ENCODE results near the gene TAAR1.
"Not testable (repeated sequence)": the region's sequence is repeated elsewhere in the genome, so short reads cannot be mapped to it uniquely, and the experiment has no call there.

The TAAR1 gene

DNA sequence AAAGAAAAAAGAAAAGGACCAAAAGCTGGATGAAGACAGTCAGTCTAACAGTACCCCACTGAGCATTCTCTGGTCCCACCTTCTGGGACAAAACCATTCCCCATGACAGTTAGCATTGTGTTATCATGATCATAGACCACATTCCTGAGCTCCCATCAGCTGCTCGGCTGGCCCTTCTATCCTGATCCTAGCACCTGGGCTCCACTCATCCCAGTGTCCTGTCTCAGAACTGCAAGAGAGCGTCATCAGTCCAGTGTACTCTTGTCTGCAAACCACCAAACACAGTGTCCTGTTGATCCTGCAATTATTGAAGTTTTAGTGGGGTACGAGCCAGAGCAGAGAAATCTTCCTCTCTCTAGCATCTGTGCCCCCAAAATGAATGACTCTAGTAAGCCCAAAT, 16.0 kb upstream of the TAAR1 start:
- no peaks in the 10 kb centered on the region for H3K4me1 Mint-ChIP-seq (ENCODE audit: low read depth)
- H3K36me3 Mint-ChIP-seq = no peaks in the 10 kb centered on the region
- H3K9me3 Mint-ChIP-seq (ENCODE audit: low read depth) = no peaks in the 10 kb centered on the region
- no peak overlapping the region for H3K27ac Mint-ChIP-seq
- no peak overlapping the region for H3K4me3 Mint-ChIP-seq
- peaks cover 8% of the 10 kb centered on the region for H3K27me3 Mint-ChIP-seq

- H3K36me3 Mint-ChIP-seq = no peaks in the 10 kb centered on the region
- no peaks in the 10 kb centered on the region for H3K9me3 Mint-ChIP-seq (ENCODE audit: low read depth)
- no peak overlapping the region for H3K4me3 Mint-ChIP-seq
- H3K27me3 Mint-ChIP-seq = peaks cover 10% of the 10 kb centered on the region
- H3K4me1 Mint-ChIP-seq (ENCODE audit: low read depth) = peaks cover 2% of the 10 kb centered on the region
- H3K27ac Mint-ChIP-seq = no peak overlapping the region
Measured at GRCh38 chr6:132673376-132674094, 14.6 kb upstream of the TAAR1 start.

DNA sequence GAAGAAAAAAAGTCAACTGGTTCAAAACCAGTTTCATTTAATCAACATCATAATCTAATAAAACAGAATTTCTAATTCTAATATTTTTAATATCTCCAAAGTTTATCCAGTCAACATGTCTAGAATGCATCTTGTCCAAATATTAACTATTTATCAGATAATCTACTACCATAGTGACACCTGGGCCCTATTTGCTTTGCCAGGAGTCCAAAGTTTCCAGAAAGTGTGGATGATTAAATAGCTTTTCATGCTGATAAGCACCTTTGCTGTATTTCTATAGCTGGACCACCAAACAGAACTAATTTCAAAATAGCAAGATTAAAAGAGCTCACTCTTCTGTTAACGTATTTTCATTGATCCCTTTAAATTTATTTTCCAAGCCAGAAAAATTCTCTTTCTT, 12.3 kb upstream of the TAAR1 start:
- Mint-ChIP-seq H3K9me3 (ENCODE audit: low read depth) (no peaks in the 10 kb centered on the region), H3K27me3 (peaks cover 2% of the 10 kb centered on the region), H3K27ac (no peak overlapping the region), H3K4me3 (no peak overlapping the region), H3K36me3 (no peaks in the 10 kb centered on the region), H3K4me1 (ENCODE audit: low read depth) (peaks cover 2% of the 10 kb centered on the region)

DNA sequence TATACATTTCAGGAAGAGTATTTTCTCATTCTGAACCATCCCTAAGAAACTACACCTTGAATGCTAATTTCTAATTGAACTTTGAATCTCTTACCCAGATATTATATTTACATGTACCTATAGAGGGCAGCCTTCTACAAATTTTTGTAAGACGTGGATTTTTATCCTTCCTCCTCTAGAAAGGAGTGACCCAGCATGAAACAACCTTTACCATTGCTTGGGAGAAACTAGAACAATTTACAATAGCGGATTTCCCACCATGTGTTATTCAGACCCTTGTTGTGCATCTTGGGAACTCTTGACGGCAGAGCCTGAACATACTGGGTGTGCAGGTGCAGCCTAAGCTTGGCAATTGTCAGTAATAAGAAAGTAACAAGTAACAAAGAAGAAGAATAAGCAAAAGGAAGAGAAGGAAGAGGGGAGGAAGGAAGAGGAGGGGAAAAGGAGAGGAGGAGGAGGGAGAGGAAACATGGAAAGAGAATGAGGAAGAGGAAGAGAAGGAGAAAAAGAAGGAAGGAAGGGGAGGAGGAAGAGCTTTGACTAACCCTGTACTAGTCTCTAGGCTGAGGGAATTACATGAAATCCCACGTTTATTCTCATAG, 10.8 kb upstream of the TAAR1 start:
- Mint-ChIP-seq H3K36me3 (no peaks in the 10 kb centered on the region), H3K9me3 (ENCODE audit: low read depth) (no peaks in the 10 kb centered on the region), H3K27ac (no peak overlapping the region), H3K27me3 (peaks cover 2% of the 10 kb centered on the region), H3K4me3 (no peak overlapping the region), H3K4me1 (ENCODE audit: low read depth) (peaks cover 2% of the 10 kb centered on the region)

GRCh38 chr6:132666118-132666517, 7.1 kb upstream of the TAAR1 start:
- no peaks in the 10 kb centered on the region for H3K9me3 Mint-ChIP-seq (ENCODE audit: low read depth)
- peaks cover 2% of the 10 kb centered on the region for H3K4me1 Mint-ChIP-seq (ENCODE audit: low read depth)
- H3K27me3 Mint-ChIP-seq = peaks cover 2% of the 10 kb centered on the region
- no peak overlapping the region for H3K4me3 Mint-ChIP-seq
- no peaks in the 10 kb centered on the region for H3K36me3 Mint-ChIP-seq
- H3K27ac Mint-ChIP-seq = no peak overlapping the region

GRCh38 chr6:132664309-132665034, 5.5 kb upstream of the TAAR1 start:
- no peaks in the 10 kb centered on the region for H3K9me3 Mint-ChIP-seq (ENCODE audit: low read depth)
- H3K27ac Mint-ChIP-seq = no peak overlapping the region
- no peak overlapping the region for H3K4me3 Mint-ChIP-seq

DNA sequence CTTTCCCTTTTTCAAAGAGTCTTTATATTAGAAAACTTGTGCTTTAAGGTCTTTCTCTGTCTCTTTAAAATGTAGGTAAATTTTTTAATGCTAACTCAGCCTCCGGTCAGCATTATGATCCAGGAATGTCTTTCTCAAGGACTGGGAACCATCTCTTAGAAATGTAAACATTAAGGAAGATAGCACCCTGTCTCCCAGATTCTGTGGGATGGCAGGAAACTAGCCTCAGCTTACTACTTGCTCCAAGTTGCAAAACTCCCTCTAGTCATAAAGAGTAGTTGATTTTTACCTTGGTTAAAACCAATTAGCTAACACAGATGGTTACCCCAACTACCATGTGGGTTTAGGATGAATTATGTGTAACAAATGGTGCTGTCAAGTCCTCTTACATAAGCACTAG, 4.7 kb upstream of the TAAR1 start:
- no peak overlapping the region for H3K27ac Mint-ChIP-seq
- no peaks in the 10 kb centered on the region for H3K4me1 Mint-ChIP-seq (ENCODE audit: low read depth)
- no peaks in the 10 kb centered on the region for H3K9me3 Mint-ChIP-seq (ENCODE audit: low read depth)

More at GRCh38 chr6:132664309-132665034, 5.5 kb upstream of the TAAR1 start:
- Mint-ChIP-seq H3K36me3 (no peaks in the 10 kb centered on the region), H3K4me1 (ENCODE audit: low read depth) (no peaks in the 10 kb centered on the region), H3K27me3 (peaks cover 1% of the 10 kb centered on the region)

GRCh38 chr6:132661906-132662305, 2.9 kb upstream of the TAAR1 start:
- Mint-ChIP-seq H3K27me3 (no peaks in the 10 kb centered on the region), H3K4me3 (no peak overlapping the region), H3K36me3 (no peaks in the 10 kb centered on the region), H3K9me3 (ENCODE audit: low read depth) (no peaks in the 10 kb centered on the region), H3K27ac (no peak overlapping the region), H3K4me1 (ENCODE audit: low read depth) (peaks cover 3% of the 10 kb centered on the region)

More for the DNA sequence above, 4.7 kb upstream of the TAAR1 start:
- Mint-ChIP-seq H3K36me3 (no peaks in the 10 kb centered on the region), H3K4me3 (no peak overlapping the region), H3K27me3 (no peaks in the 10 kb centered on the region)

DNA sequence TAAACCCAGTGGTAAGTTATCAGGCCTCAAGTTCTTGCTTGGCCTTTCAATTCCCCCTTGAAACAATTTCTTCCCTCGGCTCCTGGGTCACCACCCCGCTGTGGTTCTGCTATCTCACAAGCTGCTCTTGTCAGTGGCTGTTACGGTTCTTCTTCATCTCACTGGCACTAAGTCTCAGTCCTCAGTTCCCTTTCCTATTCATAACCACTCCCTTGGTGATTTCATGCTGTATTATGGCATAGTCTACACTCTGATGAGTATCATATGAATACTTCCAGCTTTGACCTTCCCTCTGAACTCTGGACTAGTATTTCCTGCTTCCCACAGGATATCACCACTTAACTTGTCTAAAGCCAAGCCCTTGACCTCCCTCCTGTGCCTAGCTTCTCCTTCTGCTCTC, 7.9 kb downstream of the TAAR1 start:
- H3K9me3 Mint-ChIP-seq (ENCODE audit: low read depth) = no peaks in the 10 kb centered on the region
- no peak overlapping the region for H3K27ac Mint-ChIP-seq
- H3K4me3 Mint-ChIP-seq = no peak overlapping the region
- H3K36me3 Mint-ChIP-seq = no peaks in the 10 kb centered on the region
- no peaks in the 10 kb centered on the region for H3K27me3 Mint-ChIP-seq
- peaks cover 5% of the 10 kb centered on the region for H3K4me1 Mint-ChIP-seq (ENCODE audit: low read depth)

GRCh38 chr6:132650429-132650828, 8.6 kb downstream of the TAAR1 start:
- H3K4me3 Mint-ChIP-seq = no peak overlapping the region
- no peak overlapping the region for H3K27ac Mint-ChIP-seq
- peaks cover 5% of the 10 kb centered on the region for H3K4me1 Mint-ChIP-seq (ENCODE audit: low read depth)
- H3K27me3 Mint-ChIP-seq = no peaks in the 10 kb centered on the region
- no peaks in the 10 kb centered on the region for H3K9me3 Mint-ChIP-seq (ENCODE audit: low read depth)
- H3K36me3 Mint-ChIP-seq = no peaks in the 10 kb centered on the region

DNA sequence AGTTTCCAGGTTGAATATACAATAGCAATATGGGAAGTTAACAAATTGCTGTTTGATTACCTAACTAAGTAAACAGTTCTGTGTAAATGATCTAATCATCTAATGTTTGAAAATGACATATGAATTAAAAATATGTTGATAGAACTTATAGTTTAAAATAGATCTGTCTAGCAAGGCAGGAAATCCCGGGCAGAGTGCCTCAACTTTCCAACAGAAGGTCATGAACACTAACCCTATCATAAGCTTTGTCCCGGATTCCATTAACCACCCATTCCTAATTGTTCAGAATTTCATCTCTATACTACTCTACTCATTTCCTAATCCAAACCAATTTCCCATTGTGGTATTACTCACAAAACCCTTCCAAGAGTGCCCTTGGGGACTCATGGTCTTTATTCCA, 10.2 kb downstream of the TAAR1 start:
- peaks cover 5% of the 10 kb centered on the region for H3K4me1 Mint-ChIP-seq (ENCODE audit: low read depth)
- H3K4me3 Mint-ChIP-seq = no peak overlapping the region
- H3K36me3 Mint-ChIP-seq = no peaks in the 10 kb centered on the region
- H3K9me3 Mint-ChIP-seq (ENCODE audit: low read depth) = no peaks in the 10 kb centered on the region
- H3K27ac Mint-ChIP-seq = no peak overlapping the region
- no peaks in the 10 kb centered on the region for H3K27me3 Mint-ChIP-seq

GRCh38 chr6:132648356-132648755, 10.6 kb downstream of the TAAR1 start:
- H3K4me3 Mint-ChIP-seq = no peak overlapping the region
- peaks cover 5% of the 10 kb centered on the region for H3K4me1 Mint-ChIP-seq (ENCODE audit: low read depth)
- H3K27me3 Mint-ChIP-seq = peaks cover 2% of the 10 kb centered on the region
- H3K36me3 Mint-ChIP-seq = no peaks in the 10 kb centered on the region
- H3K9me3 Mint-ChIP-seq (ENCODE audit: low read depth) = no peaks in the 10 kb centered on the region
- no peak overlapping the region for H3K27ac Mint-ChIP-seq

GRCh38 chr6:132643547-132643946, 15.4 kb downstream of the TAAR1 start:
- no peaks in the 10 kb centered on the region for H3K36me3 Mint-ChIP-seq
- no peak overlapping the region for H3K4me3 Mint-ChIP-seq
- H3K27ac Mint-ChIP-seq = no peak overlapping the region
- H3K27me3 Mint-ChIP-seq = peaks cover 4% of the 10 kb centered on the region
- peaks cover 4% of the 10 kb centered on the region for H3K4me1 Mint-ChIP-seq (ENCODE audit: low read depth)
- no peaks in the 10 kb centered on the region for H3K9me3 Mint-ChIP-seq (ENCODE audit: low read depth)

DNA sequence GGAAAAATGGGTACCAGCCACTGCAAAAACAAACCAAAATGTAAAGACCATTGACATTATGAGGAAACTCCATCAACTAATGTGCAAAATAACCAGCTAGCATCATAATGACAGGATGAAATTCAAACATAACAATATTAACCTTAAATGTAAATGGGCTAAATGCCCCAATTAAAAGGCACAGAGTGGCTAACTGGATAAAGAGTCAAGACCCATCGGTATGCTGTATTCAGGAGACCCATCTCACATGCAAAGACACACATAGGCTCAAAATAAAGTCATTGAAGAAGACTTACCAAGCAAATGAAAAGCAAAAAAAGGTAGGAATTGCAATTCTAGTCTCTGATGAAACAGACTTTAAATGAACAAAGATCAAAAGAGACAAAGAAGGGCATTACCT, 21.8 kb downstream of the TAAR1 start:
- not testable (repeated sequence) for H3K4me1 Mint-ChIP-seq (ENCODE audit: low read depth); H3K9me3 Mint-ChIP-seq (ENCODE audit: low read depth); H3K36me3 Mint-ChIP-seq; H3K4me3 Mint-ChIP-seq; H3K27ac Mint-ChIP-seq
- H3K27me3 Mint-ChIP-seq = peaks cover 27% of the 10 kb centered on the region

DNA sequence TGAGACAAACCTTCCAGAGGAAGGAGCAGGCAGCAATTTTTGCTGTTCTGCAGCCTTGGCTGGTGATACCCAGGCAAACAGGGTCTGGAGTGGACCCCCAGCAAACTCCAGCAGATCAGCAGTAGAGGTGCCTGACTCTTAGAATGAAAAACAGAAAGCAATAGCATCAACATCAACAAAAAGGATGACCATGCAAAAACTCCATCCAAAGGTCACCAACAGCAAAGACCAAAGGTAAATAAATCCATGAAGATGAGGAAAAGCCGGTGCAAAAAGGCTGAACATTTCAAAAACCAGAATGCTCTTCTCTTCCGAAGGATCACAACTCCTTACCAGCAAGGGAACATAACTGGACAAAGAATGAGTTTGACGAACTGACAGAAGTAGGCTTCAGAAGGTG, 23.1 kb downstream of the TAAR1 start:
- peaks cover 27% of the 10 kb centered on the region for H3K27me3 Mint-ChIP-seq
- not testable (repeated sequence) for H3K4me1 Mint-ChIP-seq (ENCODE audit: low read depth); H3K36me3 Mint-ChIP-seq; H3K27ac Mint-ChIP-seq; H3K9me3 Mint-ChIP-seq (ENCODE audit: low read depth); H3K4me3 Mint-ChIP-seq

All from activated naive CD8-positive, alpha-beta T cell (primary cell).